ENCODE data around the gene IYD.

GRCh38 chr6:150439373-150439772 lies 70.6 kb downstream of the IYD start:
- TF ChIP-seq, protein P1, sequence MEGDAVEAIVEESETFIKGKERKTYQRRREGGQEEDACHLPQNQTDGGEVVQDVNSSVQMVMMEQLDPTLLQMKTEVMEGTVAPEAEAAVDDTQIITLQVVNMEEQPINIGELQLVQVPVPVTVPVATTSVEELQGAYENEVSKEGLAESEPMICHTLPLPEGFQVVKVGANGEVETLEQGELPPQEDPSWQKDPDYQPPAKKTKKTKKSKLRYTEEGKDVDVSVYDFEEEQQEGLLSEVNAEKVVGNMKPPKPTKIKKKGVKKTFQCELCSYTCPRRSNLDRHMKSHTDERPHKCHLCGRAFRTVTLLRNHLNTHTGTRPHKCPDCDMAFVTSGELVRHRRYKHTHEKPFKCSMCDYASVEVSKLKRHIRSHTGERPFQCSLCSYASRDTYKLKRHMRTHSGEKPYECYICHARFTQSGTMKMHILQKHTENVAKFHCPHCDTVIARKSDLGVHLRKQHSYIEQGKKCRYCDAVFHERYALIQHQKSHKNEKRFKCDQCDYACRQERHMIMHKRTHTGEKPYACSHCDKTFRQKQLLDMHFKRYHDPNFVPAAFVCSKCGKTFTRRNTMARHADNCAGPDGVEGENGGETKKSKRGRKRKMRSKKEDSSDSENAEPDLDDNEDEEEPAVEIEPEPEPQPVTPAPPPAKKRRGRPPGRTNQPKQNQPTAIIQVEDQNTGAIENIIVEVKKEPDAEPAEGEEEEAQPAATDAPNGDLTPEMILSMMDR (IDR thresholded peaks at IDR 0.05 in 2 of 3, conservative IDR thresholded peaks at IDR 0.05 in 1 of 3; ENCODE audit: insufficient read depth in 2 of 3, low read depth in 1 of 3, low read length in 3 of 3): no peak
- TF ChIP-seq, protein P2, sequence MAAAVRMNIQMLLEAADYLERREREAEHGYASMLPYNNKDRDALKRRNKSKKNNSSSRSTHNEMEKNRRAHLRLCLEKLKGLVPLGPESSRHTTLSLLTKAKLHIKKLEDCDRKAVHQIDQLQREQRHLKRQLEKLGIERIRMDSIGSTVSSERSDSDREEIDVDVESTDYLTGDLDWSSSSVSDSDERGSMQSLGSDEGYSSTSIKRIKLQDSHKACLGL (CRISPR knock-in tag; IDR thresholded peaks at IDR 0.05; ENCODE audit: borderline replicate concordance, poor library complexity, severe bottlenecking): no peak
- TF ChIP-seq ZNF263 (CRISPR knock-in tag; IDR thresholded peaks at IDR 0.05; ENCODE audit: borderline replicate concordance) (no peak), ZNF766 (CRISPR knock-in tag; conservative IDR thresholded peaks at IDR 0.05) (no peak), TFAM (CRISPR knock-in tag; conservative IDR thresholded peaks at IDR 0.05) (no peak), SIN3A (IDR thresholded peaks at IDR 0.05; ENCODE audit: borderline replicate concordance in 2 of 2, control insufficient read depth in 1 of 2, low read depth in 2 of 2, low read length in 2 of 2) (no peak), SRF (CRISPR knock-in tag; IDR thresholded peaks at IDR 0.05) (no peak), NFRKB (IDR thresholded peaks at IDR 0.05; ENCODE audit: low read depth) (no peak), REST (IDR thresholded peaks at IDR 0.05; ENCODE audit: borderline replicate concordance) (no peak), REST (CRISPR knock-in tag; IDR thresholded peaks at IDR 0.05; ENCODE audit: low read depth) (no peak), SMARCE1 (IDR thresholded peaks at IDR 0.05) (no peak)
- TF ChIP-seq, protein P3, sequence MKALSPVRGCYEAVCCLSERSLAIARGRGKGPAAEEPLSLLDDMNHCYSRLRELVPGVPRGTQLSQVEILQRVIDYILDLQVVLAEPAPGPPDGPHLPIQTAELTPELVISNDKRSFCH (CRISPR knock-in tag; IDR thresholded peaks at IDR 0.05): no peak
- TF ChIP-seq, protein P3 (tag; IDR thresholded peaks at IDR 0.05): no peak

Data from K562 (cell line).